SKM-1 (cell line): Measurements from ENCODE around the gene CARS1.

Source experiments
- DNase-seq: peaks from one replicate; lab custom pipeline; 2025; ENCODE audit not compliant: unreplicated experiment; lab: John Stamatoyannopoulos, UW

CARS1 gene

GRCh38 chr11:3041699-3042441, 15.4 kb downstream of the CARS1 start:
- no peak for DNase-seq

DNA sequence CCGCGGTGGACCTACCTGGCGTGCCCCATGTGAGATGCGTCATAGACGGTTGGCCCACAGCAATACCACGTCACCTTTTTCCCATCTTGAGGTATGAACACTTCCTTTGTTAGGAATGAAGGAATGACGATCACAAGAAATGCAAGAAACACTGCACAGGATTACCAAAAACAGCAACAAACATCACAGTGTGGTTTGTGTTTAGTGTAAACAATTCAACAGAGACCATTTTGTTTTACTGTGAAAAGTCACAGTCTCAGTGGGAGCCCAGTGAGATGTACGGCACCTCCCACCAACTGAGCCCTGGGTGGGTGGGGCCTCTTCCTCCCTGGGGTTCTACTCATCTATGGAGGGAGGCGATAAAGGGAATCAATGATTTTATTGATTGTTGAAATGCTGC, 16.3 kb downstream of the CARS1 start:
- DNase-seq = no peak

GRCh38 chr11:3037945-3038271, 19.3 kb downstream of the CARS1 start:
- DNase-seq = no peak

- DNase-seq = no peak
Measured at GRCh38 chr11:3037040-3037944, 19.9 kb downstream of the CARS1 start.

GRCh38 chr11:3036419-3036818, 20.8 kb downstream of the CARS1 start:
- no peak for DNase-seq

- no peak for DNase-seq
Measured at GRCh38 chr11:3035333-3035732, 21.9 kb downstream of the CARS1 start.

GRCh38 chr11:3030289-3031070, 26.7 kb downstream of the CARS1 start:
- DNase-seq = no peak

GRCh38 chr11:3028813-3029212, 28.4 kb downstream of the CARS1 start:
- no peak for DNase-seq

DNA sequence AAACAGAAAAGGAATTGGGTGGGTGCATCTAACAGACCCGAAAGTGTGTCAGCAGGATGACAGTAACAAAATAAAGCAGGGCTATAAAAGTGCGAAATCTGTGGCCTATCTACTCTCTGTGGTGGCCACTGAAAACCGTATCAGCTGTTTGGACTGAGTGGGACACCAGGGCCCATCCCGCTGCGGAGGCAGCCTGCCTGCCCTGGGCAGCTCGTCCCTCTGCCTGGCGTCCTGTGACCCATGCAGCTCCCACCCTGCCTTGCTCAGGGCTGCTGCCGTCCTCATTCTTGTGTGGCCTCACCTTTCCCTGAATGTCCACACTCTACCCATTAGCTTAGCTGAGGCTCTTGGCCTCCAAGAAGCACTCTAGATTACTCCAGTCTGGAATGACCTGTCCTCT, 30.4 kb downstream of the CARS1 start:
- no peak for DNase-seq

GRCh38 chr11:3022982-3023381, 34.2 kb downstream of the CARS1 start:
- no peak for DNase-seq

- DNase-seq = peak; percentile 88
Measured at GRCh38 chr11:3022300-3022967, 34.8 kb downstream of the CARS1 start.

DNA sequence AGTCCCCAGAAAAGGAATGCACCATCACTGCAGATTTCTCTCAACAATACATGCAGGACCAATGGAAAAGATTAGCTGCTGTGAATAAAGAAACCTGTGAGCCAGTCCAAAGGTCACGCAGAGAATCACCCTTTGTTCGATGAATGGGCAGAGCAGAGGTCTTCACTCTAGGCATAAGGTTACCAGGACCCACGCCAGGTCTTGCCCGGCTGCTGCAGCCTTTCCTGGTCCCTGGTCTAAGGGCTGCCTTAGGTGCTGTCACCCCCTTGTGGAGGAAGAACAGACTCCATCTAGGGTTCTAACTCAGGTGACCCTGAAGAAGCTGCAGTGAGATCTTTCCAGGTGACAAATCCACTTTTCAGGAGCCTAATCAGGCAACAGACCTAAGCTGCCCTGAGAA, 36.1 kb downstream of the CARS1 start:
- DNase-seq = no peak

- DNase-seq = no peak
Measured at GRCh38 chr11:3020011-3020410, 37.2 kb downstream of the CARS1 start.

GRCh38 chr11:3018596-3018995, 38.6 kb downstream of the CARS1 start:
- no peak for DNase-seq

DNA sequence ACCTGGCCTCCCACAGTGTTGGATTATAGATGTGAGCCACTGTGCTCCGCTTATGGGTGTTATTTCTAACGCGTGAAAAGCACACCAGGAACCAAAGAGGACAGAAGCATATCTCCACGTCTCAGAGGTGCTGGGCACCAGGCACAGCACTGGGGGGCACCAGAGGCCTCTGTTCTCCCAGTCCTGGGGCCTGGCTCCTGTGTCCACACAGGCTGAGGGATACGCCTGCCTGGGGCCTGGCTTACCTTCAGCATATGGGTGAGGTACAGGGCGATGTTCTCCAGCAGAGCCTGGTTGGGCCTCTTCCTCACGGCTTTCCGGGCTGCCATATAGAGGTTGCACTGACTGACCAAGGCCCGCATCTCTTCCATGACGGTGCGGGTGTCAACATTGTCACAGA, 40.4 kb downstream of the CARS1 start:
- no peak for DNase-seq

DNA sequence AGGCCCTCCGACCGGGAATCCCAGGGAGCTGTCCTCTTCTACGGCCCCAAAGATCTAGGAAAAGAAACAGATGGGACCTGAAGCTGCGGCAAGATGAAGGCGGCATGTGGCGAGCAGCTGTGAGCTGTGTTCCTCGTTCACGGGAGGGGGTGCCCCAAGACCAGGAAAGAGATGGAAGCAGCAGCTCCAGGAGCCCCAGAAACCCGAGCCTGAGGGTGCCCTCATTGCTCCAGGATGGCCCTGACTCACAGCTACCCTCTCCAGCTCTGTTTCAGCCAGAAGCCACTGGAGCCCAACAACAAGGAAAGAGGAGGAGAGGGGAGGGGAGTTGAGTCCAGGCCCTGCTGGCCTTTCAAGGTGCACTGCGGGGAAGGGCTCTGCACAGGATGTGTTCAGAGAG, 41.4 kb downstream of the CARS1 start:
- no peak for DNase-seq

GRCh38 chr11:3014943-3015342, 42.3 kb downstream of the CARS1 start:
- DNase-seq = no peak

DNA sequence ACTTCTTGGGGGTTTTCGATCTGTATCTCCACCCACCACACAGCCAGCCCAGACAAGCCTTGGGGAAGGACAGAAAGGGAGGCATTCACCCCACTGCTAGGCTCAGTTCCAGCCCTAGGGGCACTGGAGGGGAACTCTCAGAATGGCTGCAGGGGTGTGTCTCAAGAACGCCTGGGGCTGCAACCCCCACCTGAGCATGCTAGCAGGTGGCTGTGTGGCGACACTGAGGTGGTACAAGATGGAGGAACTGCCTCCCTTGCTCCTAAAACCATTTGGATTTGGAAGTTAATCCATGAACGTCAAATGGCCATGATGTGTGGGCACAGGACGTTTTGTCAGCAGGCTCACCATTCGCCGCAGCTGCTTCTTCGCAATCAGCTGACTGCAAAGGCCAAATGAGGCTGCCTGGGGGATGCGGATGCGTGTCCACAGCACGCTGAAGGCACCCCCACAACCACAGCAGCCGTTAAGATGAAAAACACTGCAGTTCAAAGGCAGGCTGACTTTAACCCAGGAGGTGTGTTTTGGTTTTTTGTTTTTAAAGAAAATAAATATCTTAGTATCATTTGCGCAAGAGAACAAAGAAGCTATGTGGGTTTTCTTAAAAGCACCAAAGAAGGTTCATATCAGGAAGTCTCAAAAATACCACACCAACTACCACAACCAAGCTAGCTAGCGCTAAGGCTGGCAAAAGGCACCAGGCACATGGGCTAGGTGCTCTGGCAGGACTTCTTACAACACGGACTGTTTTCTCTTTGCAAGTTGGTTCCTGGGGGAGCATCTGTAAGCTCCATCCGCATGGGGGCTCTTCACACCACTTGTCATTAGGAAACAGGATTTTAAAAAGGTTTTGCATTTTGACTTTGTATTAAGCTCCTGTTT, 42.9 kb downstream of the CARS1 start:
- no peak for DNase-seq

DNA sequence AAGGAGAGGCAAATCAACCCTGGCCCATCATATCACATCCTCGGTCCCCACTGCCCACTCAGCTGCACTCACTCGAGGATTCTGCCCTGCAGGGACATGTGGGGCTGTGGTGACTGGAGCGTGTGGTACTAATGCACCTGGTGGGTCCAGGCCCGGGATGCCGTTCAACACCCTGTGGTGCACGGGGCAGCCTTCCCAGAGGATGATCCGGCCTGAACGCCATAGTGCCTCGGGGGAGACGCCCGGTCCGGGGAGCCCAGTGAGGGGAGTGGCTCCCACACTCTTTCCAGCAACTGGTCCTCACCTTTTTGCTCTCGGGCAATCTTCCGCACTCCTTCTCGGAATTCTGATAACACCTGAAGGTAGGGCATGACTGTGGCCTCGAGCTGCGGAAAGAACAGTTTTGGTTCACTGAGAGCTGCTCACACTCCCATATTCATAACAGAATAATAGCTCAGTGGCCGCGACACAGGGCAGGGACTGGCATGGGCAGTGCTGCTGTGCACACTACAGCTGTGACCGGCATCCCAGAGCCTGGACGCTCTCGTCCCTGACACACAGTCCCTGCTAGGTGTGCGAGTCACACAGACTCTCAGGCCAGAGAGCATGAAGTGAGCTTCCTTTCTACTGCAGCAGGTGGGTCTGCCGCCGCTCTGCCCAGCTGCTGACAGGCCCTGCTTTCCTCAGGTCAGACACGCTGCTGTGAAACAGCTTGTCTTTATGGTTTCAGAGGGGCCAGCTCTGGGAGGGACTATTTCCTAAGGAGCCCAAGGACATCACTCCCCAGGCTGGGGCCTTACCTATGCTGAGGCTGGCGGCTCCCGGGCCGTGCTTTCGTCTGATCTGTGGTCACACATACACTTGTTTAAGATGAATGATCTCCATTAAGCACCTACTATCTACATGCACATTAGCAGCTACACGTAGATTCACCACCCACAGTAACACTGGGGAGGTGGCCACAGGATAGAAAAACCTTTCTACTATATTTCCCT, 45.0 kb downstream of the CARS1 start:
- DNase-seq = no peak
